HG03432 (cell line): Measurements from ENCODE around the gene CALM1.
"Not testable (repeated sequence)": the region's sequence is repeated elsewhere in the genome, so short reads cannot be mapped to it uniquely, and the experiment has no call there.

ENCODE experiments used
- ATAC-seq: cut with Tn5 transposase; IDR thresholded peaks from one replicate; pipeline ENCODE4 v1.9.1; 2021; ENCODE audit warnings: mild to moderate bottlenecking, moderate library complexity; ENCODE audit not compliant: unreplicated experiment

Gene CALM1

GRCh38 chr14:90383126-90383730 is 13.6 kb upstream of the CALM1 start:
- ATAC-seq = peak; percentile 92

- peak; percentile 23 for ATAC-seq
These were observed 12.9 kb upstream of the CALM1 start for GRCh38 chr14:90383731-90384542.

GRCh38 chr14:90384543-90384911 is 12.3 kb upstream of the CALM1 start:
- no peak for ATAC-seq

- ATAC-seq = no peak
These were observed 10.5 kb upstream of the CALM1 start for GRCh38 chr14:90386321-90386720.

GRCh38 chr14:90387206-90387760 is 9.5 kb upstream of the CALM1 start:
- ATAC-seq = no peak

GRCh38 chr14:90388437-90388836 is 8.4 kb upstream of the CALM1 start:
- ATAC-seq = no peak

- ATAC-seq = no peak
These were observed 7.8 kb upstream of the CALM1 start for GRCh38 chr14:90388982-90389381.

- no peak for ATAC-seq
These were observed 2.9 kb upstream of the CALM1 start for GRCh38 chr14:90393966-90394365.

- ATAC-seq = not testable (repeated sequence)
These were observed 2.0 kb upstream of the CALM1 start for GRCh38 chr14:90394782-90395181.

GRCh38 chr14:90397425-90398314 is 841 bp downstream of the CALM1 start:
- peak; percentile 39 for ATAC-seq

- ATAC-seq = peak; percentile 14
These were observed 1.5 kb downstream of the CALM1 start for GRCh38 chr14:90398315-90398839.

GRCh38 chr14:90398841-90399540 is 2.2 kb downstream of the CALM1 start:
- no peak for ATAC-seq

- ATAC-seq = peak; percentile 42
These were observed 3.0 kb downstream of the CALM1 start for GRCh38 chr14:90399541-90400444.

- no peak for ATAC-seq
These were observed 4.2 kb downstream of the CALM1 start for GRCh38 chr14:90400904-90401561.

- no peak for ATAC-seq
These were observed 5.2 kb downstream of the CALM1 start for GRCh38 chr14:90402016-90402415.

- ATAC-seq = no peak
These were observed 6.2 kb downstream of the CALM1 start for GRCh38 chr14:90403065-90403464.

GRCh38 chr14:90405101-90405500 is 8.3 kb downstream of the CALM1 start:
- no peak for ATAC-seq

GRCh38 chr14:90405755-90406154 is 8.9 kb downstream of the CALM1 start:
- no peak for ATAC-seq

GRCh38 chr14:90406384-90406798 is 9.6 kb downstream of the CALM1 start:
- ATAC-seq = no peak
